Globus pallidus (tissue), 1 donor: Measurements from ENCODE around the gene CKLF.

Source experiments
- DNase-seq: peaks from one replicate; pipeline ENCODE4 v3.0.0-alpha.2; 2015; ENCODE audit warnings: low spot score

The CKLF gene

DNA sequence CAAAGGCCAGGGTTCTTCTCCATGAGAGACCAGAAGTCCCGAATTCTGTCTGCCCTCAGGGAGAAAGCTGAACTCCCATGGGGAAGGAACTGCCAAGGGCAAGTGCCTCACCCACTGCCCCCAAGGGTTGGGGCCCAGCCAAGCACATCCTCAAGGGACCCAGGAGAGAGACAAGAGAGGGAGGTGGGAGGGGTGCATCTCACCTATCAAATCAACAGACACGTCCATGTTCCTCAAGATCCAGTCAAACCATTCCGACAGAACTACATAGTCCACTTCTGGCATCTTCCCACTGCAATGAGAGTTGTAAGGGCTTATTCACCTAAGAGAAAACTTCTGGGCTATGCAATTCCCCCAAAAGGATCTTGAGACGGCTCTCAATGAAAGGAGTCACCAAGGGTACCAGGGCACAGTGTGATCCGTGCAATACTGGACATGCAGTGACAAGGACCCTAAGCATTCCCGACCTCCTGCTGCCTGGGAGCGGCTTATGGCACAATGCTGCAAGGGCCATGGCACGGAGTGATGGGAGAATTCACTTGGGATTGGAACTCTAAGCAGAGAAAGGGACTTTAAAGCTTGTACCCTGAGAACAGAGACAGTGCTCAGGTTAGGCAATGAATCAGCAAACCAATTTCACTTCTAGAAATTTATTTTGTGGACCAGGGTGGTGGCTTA is 34.7 kb upstream of the CKLF start:
- no peak for DNase-seq

DNA sequence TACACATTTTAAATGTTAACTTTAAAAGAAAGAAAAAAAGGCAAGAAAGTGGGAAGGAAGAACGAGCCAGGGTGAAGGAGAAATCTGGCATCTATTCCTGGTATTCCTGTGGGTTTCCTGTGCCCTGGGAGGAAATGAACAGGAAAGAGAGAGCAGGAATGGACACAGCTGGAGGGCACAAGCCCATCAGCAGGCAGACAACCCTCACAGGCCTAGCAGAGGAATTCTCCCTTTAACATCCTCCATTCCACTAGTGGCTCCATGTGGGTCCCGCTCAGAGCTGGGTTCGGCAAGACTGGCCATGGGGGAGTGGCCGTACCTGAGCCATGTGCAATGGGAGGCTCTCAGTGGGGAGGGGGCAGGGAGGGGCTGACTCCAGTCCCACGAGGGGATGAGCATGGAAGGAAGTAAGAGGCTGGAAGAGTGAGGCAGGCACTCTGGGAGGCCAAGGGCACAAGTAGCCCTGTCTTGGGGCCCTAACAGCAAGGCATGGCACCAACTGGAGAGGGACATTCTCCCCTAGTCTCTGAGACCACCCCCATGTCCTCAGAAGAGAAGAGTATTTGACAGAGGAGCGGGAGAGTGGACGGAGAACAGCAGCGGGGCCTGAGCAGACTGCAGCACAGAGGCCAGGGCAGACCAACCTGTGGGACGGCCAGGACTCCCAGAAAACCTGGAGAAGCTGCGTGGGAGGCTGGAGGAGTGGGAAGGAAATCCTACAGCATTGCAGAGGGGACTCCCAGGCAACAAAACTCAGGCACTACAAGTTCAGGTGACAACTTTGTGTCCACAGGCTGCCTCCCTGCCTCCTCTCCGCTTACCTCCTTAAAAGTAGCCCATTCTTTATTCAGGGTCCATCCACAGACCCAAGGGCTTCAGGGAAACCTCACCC is 32.6 kb upstream of the CKLF start:
- DNase-seq: no peak

DNA sequence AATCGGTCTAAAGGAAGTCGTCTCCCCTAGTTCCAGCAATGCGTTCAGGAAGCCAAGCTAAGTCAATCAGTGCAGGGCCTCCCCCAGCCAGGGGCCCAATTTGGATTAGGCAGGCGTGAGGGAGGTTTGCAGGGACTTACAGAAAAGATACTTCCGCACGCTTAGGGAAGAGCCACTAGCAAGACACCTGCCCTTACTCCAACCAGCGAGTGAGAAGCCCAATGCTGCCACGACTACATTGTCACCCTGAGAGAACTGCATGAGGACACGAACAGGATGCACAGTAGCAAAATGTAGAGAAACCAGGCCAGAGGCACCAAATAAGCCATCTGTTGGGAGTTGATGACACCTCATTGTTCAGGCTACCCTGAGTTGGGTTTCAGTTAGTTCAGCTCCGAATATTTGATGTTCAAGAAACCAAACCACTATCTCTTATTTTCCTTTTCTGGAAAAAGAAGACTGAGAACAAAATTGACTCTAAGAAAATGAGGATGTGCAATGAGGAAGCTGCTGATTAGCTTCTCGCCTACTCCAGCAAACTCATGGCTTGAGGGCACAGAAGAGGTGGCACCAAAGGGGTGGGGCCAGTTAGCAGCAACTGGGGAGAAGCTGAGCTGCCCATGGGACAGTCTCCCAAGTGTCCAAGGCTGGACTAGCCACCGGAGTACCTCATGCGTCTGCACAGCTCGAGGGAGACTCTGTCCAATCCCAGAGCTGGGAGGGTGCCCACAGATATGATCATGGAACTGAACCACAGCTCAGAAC is 31.8 kb upstream of the CKLF start:
- DNase-seq: peak; percentile 51

DNA sequence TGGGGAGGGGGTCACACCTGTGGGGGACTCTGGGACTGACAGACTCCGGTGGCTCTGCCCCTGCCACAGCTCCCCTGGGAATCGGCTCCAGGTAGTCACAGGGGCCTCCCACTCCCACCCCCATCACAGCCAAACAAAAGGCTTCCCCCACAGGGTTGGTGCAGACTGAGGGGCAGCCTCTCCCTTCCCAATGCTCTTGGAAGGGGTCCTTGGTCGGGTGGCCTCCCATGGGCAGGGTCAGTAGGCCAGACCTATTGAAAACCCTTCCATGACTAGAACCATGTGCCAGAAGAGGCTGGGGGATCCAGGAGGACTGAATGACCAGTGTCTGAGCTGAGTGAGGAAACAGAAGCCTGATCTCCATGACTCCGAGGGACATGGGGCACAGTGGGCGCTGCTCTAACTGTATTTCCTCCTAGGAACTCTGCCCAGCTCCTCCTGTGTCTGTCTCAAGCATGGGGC is 31.1 kb upstream of the CKLF start:
- no peak for DNase-seq

DNA sequence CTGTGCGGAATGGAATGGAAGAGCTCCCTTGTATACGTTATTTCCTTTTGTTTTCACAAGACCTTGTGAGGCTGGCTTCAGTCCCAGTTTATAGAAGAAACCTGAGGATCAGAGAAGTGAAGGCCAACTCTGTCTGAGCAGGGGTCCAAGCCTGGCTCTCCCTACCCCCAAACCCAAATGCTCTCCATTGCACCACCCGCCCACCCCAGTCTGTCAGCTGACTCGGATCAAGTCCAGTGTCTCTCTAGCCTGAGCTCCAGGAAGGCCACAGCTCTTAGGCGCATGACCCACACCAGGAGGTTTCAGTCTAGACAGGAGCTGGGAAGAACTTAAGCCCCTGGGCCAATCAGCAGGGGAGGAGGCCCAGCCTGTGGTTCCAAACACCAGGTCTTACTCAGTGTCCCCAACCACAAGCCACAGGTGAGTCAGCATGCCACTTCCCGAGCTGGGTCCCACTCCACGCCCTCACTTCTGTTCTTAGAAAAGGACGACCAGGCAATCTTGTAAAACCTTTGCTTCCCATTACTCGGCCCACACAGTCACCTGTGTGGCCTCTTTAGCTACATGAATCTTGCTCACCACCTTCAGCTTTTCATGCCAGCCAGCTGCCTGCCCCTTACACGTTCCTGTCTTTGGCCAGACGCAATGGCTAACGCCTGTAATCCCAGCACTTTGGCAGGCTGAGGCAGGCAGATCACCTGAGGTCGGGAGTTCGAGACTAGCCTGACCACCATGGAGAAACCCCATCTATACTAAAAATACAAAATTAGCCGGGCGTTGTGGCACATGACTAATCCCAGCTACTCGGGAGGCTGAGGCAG is 30.2 kb upstream of the CKLF start:
- no peak for DNase-seq

DNA sequence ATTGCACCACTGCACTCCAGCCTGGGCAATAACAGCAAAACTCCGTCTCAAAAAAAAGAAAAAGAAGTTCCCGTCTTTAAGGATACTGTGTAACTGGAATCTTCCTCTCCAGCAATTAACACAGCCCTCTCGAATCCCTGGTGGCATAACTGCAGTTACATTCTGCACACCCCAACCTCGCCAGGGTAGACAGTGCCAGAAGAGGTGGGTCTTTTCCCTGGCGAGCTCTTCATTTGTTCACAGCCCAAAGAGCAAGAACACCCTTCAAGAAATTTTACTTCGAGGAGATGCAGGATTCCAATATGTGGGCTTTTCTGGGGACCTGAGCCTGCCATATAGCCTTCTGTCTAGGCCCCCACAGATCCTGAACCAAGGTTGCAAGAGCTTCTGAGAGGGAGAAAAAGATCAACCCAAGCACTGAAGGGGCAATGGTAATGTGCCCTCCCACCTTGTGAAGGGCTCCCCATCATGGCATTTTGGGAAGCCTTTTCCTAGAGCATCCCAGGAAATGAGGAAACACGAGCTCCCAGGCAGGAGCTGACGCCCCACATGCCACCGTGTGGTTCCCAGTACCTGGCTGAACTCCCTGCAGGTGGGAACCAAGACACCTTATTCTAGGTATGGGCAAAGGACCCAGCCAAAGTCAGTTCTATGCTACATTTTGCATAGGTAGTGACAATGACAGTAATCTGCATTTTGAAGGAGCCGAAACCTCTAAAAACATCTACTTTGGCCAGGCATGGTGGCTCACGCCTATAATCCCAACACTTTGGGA is 29.4 kb upstream of the CKLF start:
- no peak for DNase-seq

DNA sequence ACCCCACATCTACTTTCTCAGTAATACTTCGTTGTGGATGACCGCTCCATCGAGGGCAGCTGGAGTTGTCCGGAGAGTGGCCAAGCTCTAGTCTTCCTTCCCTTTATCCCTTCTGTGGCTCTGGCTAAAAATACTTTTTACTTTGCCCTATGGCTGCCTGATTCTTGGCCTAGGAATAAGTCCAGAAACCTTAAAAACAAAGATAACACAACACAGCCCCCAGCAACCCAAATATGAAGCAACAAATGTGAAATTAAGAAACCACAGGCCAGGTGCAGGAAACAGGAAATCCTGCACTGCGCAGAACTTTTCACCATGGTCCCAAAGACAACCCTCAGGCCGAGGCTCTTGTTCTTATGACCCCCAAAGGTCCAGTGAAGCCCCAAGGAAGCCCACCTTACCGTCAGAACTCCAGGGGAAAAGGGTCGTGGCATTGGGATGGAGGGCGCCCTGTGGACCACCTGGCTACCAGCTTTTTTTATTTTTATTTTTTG is 28.5 kb upstream of the CKLF start:
- DNase-seq: no peak

DNA sequence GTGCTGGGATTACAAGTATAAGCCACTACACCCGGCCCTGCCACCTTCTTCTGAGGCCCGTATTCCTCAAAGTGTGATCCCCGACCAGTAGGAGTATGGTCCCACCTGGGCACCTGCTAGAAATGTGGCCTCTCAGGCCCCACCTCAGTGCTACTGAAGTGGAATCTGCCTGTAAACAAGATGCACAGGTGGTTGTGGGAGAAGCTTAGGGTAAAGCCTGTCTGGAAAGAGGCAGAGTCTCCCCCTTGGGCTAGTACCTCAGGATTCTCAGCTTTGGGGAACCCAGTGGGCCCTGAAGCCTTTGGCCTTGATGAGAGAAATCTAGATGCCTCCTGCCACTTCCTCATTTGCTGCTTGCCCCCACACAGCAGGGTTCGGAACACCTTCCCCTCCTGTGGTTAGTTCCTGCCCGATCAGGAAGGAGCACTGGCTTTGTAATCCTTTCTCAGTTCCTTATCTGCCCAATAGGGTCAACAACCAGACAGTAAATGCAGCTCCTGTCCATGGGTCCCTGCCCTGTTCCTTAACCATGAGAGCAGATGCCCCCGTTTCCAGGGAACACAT is 27.7 kb upstream of the CKLF start:
- DNase-seq: peak; percentile 76

DNA sequence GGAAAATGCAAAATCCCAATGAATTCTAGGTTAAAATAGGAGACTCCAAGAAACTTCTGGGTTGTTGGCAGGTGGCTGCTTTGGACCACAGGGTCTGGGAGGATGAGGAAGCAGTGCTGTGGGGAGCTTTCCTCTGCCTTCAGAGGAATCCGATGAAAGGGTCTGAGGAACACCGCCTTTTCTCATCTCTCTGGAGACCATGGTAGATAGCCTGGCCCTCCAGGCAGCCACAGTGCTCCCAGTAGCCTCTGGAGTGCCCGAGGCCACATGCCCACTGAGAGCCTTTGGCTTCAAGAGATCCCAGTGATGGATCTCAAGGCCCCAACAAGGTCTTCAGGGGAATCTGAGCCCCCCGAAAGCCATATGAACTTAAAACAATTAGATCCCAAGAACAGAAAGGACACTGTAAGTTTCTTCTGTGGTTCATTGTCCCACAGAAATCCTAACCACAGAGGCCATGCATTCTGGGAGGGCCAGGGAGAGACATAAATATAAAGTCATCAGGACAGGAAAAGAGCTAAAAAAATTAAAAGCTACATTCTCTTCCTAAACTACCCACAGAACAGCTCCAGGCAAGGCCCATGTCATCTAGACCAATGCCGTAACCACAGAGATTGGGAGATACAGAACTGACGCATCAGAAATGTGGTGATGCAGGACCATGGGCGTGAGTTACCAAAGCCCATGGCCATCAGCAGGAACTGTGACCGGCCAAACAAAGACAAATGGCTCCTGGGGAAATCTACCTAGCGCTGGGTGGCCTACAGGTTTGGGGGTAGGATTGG is 26.8 kb upstream of the CKLF start:
- no peak for DNase-seq

DNA sequence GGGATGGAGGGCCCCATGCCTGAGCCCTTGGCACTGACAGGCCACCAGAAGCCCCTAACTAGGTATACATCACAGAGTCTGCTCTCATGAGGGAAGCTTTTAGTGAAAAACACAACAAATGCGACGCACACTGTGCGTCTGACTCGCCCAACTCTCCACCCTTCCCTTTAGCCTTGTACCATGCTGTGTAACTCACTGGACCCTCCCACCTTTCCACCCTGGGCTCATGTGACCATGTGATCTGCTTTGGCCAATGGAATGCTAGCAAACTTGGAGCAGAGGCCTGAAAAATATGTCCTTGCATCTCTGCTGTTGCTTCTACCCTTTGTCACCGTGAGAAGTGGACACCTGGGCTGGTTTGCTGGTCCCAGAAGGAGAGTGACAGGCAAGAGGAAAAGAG is 24.1 kb upstream of the CKLF start:
- no peak for DNase-seq

DNA sequence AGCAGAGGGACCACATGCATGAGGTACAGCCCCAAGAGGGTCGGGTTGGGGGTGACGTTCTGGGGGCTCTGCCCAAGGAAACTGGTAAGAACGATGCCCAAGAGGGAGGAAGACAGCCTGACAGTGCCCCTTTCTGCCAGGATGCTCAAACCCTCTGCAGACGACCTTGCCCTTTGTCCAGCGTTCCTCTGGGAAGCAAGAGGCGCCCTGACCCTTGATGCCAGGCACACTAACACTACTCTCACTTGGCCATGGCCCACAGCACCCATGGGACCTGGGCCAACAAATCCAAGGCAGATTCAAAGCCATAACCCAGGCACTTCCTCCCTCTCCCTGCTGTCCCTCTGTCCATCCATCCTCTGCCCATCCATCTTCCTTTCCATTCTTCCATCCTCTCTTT is 22.9 kb upstream of the CKLF start:
- no peak for DNase-seq

DNA sequence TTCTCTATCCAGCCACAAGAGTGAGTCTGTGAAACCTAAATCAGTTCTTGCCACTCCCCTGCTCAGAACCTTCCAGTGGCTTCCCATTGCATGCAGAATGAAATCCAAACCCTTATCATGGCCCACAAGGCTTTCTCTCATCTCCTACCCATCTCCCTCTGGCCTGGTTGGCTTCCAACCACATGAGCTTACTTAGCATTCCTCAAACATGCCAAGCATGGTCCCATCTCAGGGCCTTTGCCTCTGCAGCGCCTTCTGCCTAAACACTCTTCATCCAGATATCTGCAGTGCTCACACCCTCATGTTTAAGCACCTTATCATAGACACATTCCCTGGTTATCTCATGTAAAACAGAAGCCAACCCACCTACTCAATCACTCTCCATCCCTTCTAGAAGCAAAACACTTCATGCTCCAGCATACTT is 18.0 kb upstream of the CKLF start:
- DNase-seq: no peak

DNA sequence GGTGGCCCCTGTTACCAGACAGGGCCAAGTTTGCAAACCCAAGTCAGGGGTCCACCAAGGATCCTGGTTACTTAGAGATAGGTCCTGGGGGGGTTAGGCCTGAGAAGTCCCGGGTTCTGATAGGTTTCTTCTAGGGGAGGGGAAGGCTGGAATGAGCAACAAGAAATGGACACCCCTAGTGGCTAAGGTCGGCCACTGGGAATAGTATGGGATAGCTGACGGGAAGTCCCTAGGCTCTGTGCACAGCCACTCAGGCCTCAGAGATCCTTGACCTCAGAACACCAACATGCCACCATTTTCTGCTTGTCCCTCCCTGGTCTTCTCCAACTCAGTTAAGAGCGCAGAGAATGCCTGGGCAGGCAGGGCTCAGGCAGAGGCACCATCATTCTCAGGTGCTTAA is 15.9 kb upstream of the CKLF start:
- DNase-seq: no peak

DNA sequence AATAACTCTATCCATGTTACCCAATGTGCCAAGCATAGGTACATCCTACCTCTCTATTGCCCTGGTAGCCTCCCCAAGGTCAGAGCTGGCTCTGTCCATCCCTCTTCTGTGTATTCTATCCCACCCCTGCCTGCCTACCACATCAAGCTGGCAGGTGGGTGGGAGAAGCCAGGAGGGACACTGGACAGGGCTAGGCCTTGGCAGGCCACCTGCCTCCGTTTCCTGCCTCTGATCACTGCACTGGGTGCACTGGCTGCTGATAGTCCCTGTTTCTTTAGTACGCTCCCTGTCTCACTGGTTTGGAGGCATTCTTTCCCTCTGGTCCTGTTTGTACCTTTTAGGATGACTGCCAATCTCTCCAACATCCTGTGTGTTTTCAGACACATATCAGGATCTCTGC is 15.1 kb upstream of the CKLF start:
- DNase-seq: no peak

DNA sequence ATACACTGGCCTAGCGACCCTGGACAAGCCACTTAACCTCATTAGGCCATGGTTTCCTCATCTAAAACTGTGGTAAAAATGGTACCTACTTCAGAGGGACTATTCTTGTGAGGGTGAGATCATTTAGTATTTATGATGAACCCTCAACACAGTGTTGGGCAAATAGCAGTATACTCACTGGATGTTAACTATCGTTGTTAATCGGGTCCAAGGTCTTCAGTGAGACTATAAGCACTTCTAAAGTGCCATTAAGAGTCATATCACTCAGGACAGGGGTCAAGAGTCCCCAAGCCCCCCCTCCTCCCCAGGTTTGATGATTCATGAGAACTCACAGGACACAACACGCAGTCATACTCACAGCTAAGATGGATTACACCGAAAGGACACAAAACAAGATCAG is 13.5 kb upstream of the CKLF start:
- no peak for DNase-seq

DNA sequence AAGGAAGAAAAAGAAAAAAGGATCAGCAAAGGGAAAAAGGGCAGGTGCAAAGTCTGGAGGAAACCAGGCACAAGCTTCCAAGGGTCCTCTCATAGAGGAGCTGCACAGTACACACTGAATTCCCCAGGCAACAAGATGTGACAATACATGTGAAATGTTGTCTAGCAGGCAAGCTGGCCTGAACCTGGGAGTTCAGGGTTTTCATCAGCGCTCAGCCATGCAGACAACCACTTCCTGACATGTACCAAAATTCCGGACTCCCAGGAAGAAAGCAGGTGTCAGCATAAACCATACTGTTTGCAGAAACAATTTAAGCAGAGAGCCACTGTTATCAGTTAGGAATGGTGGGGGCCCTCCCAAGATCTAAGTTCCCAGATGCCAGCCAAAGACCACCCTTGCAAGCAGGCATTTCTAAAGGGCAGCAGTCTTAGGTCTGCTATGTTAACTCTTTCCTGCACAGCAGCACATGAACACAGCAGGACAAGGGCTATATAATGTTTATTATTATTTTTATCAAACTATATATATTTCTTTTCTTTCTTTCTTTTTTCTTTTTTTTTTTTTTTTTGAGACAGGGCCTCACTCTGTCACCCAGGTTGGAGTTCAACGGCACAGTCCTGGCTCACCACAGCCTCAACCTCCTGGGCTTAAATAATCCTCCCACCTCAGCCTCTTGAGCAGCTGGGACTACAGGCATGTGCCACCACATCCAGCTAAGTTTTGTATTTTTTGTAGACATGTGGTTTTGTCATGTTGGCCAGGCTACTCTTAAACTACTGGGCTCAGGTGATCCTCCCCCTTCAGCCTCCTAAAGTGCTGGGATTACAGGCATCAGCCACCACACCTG is 12.5 kb upstream of the CKLF start:
- DNase-seq: no peak

DNA sequence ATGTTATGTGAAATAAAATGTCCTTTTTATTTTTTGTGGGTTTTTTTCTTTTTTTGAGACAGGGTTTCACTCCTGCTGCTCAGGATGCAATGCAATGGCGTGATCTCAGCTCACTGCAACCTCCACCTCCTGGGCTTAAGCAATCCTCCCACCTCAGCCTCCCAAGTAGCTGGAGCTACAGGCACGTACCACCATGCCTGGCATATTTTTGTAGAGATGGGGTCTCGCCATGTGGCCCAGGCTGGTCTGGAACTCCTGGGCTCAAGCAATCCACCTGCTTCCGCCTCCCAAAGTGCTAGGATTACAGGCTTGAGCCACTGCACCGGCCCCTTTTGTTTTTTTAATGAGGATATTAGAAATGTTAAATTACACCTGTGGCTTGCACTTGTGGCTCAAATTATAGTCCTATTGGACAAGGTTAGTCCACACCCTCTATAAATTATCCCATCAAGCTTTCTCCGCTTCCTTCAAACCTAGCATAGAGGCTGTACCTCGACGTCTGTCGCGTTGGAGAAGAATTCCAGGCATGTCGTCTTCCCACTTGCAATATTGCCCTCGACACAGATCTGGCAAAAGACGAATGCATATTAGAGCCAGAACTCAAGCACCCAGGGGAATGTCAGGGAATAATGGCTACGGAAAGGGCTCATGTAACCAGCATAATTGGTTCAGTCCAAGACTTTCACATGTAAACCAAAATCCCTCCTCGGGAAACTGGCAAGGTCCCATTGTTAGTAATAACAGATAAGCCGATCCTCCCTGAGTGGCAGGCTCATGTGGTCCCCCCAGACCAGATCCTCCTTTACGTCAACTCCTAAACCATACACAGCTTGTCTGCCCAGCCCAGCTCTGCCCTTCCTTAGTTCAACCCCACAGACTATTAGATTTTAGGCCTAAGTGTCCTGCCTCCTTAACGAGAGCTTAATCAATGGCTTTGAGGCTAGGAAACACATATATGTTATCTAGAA is 10.7 kb upstream of the CKLF start:
- DNase-seq: no peak

DNA sequence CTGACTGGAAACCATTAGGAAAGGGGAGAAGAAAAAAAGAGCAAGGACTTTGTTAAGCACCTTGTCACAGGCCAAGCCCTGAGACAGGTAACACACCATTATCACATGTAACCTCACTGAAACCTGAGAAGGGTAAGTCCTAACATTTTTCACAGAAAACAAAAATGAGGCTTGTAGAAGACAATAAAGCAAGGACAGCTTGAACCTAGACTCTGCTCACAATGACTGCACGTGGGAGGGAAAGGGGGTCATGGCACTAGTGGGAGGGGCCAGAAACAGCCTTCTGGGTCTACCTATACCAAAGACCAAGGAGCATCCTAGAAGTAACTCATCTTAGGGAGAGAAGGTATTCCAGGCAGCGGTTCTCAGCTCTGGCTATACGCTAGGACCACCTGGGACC is 10.0 kb upstream of the CKLF start:
- DNase-seq: no peak
